ENCODE measurements around the gene LEP.
"Not testable (repeated sequence)": the region's sequence is repeated elsewhere in the genome, so short reads cannot be mapped to it uniquely, and the experiment has no call there.

LEP gene

GRCh38 chr7:128275681-128276080 is 34.6 kb downstream of the LEP start:
- DNase-seq: no peak

- DNase-seq: no peak
Measured at GRCh38 chr7:128278366-128278765, 37.3 kb downstream of the LEP start.

- DNase-seq: no peak
Measured at GRCh38 chr7:128279124-128279713, 38.1 kb downstream of the LEP start.

DNA sequence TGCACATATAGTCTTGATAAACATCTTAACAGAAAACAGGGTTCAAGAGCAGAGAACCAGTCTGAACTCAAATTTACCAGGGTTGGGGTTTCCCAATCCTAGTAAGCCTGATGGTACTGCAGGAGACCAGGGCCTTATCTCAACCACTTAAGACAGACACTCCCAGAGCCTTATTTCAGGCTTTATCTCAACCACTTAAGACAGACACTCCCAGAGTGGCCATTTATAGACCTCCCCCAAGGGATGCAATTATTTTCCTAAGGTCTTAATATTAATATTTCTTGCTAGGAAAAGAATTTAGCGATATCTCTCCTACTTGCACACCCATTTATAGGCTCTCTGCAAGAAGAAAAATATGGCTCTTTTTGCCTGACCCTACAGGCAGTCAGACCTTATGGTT is 39.4 kb downstream of the LEP start:
- DNase-seq: not testable (repeated sequence)

DNA sequence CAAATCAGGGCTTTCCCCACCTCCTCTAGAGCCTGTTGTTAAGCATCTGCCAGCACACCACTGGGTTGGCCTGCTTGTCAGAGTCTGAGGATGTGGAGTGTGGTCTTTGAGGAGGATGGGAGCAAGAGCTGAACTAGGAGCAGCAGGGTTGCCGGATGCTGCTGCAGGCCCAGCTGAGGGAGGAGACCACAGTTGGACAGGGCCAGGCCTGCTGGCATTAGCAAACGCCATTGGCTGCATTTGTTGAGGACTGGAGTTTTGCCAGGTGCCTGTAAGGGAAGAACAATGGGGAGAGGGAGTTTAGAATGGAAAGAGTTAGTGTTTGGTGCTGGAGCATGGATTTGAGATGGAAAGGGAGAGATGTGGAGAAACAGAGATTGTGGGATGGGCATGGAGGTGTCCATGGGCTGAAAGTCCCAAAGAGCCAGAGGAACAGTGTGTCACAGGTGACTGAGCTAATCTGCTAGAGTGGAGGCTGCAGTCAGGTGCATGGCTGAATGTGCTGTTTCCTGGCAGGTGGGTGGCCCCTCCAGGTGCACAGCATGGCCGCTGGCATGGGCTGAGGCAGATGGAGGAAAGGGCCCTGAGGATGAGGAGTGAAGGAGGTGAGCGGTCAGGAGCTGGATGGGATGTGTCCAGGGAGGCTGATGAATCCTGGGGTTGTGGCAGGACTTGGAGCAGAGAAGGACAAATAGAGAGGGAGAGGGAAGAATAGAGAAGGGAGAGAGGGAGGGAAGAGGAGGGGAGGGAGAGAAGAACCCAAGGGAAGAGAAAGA is 40.7 kb downstream of the LEP start:
- DNase-seq: no peak

DNA sequence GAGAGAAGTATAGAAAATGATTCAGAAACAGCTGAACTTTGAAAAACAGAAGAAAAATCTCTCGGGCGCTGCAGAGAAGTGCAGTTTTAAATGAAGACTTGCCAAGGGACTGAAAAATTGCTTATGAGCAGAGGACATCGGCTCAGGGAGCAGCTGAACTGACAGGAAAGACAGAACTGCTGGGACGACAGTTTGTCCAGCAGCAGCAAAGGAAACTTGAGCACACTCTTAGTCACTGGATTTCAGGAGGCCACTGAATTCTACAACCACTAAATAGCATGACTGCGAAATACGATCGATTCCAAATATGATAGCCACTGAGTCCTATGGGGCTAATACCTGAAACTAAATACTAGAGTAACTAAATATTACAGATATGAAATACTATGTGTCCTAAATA is 43.0 kb downstream of the LEP start:
- no peak for DNase-seq

DNA sequence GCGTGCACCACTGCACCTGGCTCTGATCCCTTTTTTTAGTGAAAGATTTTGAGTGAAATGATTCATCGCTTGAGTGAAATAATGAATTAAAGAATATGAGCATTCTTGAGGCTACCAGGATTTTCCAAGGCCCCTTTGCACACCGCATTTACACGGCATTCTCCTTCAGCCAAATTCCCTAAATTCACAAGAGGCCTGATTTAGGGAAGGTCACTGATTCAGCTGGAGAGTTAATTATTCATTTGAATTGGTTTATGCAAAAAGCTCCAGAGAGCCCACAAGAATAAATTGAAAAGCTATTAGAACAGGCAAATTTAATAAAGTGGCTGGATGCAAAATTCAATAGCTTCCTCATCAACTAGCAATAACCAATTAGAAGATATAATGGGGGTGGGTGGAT is 46.5 kb downstream of the LEP start:
- no peak for DNase-seq

- not testable (repeated sequence) for DNase-seq
Measured at GRCh38 chr7:128298004-128298403, 56.9 kb downstream of the LEP start.

DNA sequence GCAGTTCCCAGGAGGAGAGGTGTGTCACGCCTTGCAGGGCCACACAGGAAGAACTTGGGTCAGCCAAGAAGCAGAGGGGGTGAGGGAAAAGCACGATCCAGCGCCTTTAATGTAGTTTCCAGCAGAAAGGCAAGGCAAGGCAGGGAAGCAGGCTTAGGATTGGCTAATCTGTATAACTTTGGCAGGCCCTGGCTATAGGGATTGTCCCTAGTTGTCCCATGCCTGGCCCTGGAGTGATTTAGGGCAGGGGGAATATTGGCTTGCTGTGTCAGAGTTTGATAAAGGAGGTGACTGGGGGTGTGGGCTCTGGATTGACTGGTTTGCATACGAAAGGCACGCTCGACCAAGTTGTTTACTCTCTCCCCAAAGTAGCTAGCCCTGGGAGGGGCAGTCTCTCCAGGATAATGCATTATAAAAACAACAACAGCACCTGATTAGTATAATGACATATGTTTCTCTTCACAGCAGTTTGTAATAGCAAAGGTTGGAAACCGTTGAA is 58.1 kb downstream of the LEP start:
- DNase-seq: no peak

- no peak for DNase-seq
Measured at GRCh38 chr7:128302139-128302538, 61.1 kb downstream of the LEP start.

DNA sequence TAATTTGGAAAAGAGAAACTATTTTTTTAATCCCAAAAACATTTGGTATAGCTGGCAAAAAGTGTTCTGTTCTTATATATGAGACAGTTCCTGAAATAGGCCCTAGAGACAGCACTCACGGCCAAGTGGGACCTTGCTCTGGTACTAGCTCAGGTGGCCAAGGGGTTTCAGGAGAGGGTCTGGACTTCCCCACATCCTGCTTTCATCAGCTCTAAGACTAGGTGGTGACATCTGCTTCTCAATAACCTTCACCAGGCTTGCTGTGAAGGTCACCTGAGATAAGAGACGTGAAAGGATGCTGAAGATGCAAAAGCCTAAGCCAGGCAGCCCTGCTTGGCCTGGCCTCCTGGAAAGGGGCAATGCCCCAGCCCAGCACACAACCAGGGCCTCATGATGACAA is 62.1 kb downstream of the LEP start:
- no peak for DNase-seq

DNA sequence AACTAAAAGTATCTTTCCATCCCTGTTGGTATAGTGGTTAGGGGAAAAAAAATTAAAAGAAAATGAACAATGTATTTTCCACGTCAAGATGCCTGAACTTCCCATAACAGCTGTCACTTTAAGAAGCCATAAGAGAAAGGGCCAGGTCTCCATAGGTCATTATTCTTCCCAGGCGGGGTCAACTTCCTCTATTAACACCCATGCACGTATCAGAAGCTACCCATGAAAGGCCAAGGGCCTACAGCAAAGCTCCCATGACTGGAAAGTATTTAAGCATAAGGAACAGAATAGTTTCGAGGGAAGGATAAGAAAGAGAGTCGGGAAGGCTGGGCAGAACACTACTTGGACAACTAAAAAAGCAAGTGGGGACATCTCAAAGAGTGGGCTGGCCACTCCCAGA is 62.6 kb downstream of the LEP start:
- no peak for DNase-seq

DNA sequence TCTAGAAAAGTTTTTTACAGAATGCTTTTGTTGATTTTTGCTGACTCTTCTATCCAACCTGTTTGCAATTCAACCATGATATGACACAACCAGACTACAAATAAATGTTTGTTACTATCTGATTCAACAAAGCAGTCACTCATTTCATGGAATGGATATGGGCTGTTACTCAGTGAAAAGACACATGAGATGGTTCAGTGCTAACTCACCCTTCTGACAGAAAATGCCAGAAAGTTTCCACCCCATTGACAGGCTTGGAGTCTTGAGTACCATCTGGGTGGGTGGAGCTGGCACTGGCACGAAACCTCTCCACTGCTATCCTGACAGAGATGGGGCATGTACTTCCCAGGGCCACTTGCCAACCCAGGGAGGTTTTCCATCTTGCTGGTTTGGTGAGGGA is 63.1 kb downstream of the LEP start:
- DNase-seq: no peak

DNA sequence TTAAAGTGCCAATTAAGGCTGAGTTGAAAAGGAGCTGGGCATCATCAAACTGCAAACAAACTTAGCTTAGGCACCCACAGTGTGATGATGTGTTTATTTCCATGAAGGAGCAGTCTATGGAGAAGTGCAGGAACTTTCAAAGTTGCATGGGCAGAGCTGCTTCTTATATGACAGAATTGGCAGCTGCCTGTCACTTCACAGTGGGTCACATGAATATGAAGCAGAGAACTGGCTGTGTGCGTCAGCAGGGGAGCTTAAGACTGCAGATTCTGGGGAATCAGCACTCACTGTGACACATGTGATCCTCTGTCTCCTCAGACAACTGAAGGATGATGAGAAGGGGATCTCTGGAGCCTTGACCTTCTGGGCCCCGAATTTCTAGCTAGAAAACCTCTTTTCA is 66.0 kb downstream of the LEP start:
- no peak for DNase-seq

Measured in CD4-positive, alpha-beta T cell treated with Interleukin-17A for 4 hours (primary cell).